Effector CD8-positive, alpha-beta T cell (primary cell): ENCODE measurements around the gene SLC39A6.
"Not testable (repeated sequence)": the region's sequence is repeated elsewhere in the genome, so short reads cannot be mapped to it uniquely, and the experiment has no call there.

Experiments used
- DNase-seq: peaks from one replicate; lab custom pipeline; 2025; lab: John Stamatoyannopoulos, UW

SLC39A6 gene

DNA sequence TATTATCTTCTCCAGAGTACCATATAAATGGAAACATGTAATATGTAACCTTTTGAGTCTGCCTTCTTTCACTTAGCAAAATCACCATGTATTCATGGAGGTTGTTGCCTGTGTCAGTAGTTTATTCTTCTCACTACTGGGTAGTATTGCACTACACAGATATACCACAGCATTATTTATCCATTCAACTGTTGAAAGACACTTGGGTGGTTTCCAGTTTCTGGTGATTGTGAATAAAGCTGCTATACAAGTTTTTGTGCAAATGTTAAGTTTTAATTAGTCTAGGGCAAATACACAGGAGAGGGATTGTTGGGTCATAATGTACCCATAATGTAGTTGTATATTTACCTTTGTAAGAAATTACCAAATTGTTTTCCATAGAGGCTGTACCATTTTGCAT, 32.2 kb downstream of the SLC39A6 start:
- no peak for DNase-seq

DNA sequence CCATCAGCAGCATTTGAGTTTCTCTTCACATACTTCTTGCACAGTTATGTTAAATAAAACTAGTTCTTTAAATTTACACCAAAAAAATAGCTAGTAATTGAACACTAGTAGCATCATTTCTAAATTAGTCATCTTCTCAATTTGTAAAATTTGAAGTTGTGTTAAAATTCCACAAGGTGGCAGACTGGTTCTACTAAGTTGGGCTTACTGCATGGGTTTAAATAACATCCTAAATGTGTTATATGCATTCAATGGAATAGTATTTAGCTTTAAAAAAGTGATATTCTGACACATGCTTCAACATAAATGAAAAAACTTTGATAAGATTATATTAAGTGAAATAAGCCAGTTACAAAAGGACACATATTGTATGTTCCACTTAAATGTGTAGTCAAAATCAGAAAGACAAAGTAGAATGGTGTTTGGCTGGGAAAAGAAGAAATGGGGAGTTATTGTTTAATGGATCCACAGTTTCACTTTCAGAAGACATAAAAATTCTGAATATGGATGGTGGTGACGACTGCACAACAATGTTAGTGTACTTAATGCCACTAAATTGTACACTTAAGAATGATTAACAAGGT, 33.1 kb downstream of the SLC39A6 start:
- DNase-seq: no peak

DNA sequence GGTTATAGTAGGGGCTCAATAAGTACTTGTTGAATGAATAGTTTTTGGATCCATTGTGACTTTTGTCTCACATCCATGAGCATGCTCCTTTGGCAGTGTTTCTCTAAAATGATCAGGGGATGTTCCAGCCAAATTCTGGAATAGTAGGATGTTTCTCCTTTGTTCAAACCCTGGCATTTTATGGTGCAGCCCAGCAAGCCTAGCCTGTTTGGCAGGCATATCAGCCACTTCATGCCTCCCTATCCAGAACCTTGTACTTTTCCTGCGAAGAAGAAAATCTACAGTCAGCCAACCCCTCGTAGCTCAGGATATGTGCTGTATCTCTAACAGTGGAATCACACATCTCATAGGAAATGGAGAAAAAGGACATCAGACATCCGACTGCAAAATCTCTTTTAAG, 34.7 kb downstream of the SLC39A6 start:
- no peak for DNase-seq

DNA sequence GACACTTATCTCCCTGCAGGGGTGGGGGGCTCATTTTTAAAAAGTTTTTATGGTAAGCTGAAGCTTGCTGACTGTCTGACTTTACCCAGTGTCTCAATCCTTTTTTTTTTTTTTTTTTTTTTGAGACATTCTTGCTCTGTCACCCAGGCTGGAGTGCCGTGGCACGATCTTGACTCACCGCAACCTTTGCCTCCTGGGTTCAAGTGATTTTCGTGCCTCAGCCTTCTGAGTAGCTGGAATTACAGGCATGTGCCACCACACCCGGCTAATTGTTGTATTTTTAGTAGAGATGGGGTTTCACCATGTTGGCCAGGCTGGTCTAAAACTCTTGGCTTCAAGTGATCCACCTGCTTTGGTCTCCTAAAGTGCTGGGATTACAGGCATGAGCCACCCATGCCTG, 37.0 kb downstream of the SLC39A6 start:
- DNase-seq: not testable (repeated sequence)

DNA sequence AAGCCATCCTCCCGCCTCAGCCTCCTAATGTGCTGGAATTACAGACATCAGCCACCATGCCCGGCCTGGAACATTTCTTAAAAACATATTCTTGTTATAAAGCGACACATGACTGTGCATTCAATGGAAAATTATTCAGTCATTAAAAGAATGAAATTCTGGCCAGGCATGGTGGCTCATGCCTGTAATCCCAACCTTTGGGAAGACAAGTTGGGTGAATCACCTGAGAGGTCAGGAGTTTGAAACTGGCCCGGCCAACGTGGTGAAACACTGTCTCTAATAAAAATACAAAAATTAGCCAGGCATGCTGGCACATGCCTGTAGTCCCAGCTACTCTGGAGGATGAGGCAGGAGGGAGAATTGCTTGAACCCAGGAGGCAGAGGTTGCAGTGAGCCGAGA, 40.1 kb downstream of the SLC39A6 start:
- DNase-seq: no peak

DNA sequence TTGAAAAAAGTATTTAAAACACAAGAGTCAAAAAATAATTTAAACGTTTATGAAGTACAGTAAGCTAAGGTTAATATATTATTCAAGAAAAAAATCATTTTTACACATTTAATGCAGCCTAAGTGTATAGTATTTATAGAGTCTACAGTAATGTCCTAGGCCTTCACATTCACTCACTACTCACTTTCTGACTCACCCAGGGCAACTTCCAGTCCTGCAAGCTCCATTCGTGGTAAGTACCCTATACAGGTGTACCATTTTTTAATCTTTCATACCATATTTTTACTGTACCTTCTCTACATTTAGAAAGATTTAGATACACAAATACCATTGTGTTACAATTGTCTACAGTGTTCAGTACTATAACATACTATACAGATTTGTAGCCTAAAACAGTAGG, 40.9 kb downstream of the SLC39A6 start:
- DNase-seq: no peak

DNA sequence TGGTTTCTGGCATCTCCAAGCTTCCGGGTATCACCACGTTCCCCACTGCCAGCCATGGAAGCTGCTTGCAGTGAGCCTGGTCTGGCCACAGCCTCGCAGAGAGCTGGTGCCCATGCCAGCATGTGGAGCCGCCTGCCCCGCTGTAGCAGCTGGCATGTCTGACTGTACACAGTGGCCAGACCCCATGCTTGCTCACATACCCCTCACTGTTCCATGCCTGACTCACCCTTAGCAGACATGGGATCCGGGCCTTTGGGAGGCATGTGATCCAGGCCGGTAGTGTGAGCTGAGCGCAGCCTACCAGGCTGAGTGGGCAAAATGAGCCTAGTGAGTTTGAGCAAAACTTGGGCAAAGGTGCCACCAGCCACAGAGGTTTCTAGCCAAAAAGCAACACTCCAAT, 43.0 kb downstream of the SLC39A6 start:
- no peak for DNase-seq

DNA sequence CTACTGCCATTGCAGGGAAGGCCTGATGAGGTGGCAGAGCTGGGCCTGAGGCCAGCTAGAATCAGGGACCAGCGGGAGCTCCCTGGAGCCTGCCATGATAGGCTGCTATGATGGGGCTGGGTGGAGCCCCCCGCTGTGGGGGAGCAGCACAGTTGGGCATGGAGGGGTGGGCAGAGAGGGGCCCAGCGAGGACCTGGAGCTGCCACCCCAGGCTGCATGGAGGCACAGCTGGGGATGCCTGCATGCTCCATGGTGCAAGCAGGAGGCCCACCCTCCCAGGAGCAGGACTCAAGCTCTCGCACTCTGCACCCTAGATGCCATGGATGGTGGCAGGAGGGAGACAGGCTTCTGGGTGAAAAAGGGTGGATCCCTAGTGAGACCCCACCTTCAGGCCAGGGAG, 43.9 kb downstream of the SLC39A6 start:
- no peak for DNase-seq

DNA sequence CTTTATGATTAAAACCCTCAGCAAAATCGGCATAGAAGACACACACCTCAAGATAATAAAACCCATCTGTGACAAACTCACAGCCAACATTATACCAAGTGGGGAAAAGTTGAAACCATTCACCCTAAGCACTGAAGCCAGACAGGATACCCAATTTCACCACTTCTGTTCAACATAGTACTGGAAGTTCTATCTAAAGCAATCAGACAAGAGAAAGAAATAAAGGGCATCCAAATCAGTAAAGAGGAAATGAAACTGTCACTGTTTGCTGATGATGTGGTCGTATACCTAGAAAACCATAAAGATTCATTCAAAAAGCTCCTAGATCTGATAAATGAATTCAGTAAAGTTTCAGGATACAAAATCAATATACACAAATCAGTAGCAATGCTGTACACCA, 45.4 kb downstream of the SLC39A6 start:
- DNase-seq: no peak

DNA sequence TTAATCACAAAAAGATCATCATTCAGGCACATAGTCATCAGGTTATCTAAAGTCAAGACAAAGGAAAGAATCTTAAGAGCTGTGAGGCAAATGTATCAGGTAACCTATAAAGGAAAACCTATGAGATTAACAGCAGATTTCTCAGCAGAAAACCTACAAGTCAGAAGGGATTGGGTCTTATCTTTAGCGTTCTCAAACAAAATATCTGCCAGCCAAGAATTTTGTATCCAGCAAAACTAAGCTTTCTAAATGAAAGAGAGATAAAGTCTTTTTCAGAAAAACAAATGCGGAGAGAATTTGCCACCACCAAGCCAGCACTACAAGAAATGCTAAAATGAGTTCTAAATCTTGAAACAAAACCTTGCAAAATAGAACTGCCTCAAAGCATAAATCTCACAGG, 48.0 kb downstream of the SLC39A6 start:
- not testable (repeated sequence) for DNase-seq

DNA sequence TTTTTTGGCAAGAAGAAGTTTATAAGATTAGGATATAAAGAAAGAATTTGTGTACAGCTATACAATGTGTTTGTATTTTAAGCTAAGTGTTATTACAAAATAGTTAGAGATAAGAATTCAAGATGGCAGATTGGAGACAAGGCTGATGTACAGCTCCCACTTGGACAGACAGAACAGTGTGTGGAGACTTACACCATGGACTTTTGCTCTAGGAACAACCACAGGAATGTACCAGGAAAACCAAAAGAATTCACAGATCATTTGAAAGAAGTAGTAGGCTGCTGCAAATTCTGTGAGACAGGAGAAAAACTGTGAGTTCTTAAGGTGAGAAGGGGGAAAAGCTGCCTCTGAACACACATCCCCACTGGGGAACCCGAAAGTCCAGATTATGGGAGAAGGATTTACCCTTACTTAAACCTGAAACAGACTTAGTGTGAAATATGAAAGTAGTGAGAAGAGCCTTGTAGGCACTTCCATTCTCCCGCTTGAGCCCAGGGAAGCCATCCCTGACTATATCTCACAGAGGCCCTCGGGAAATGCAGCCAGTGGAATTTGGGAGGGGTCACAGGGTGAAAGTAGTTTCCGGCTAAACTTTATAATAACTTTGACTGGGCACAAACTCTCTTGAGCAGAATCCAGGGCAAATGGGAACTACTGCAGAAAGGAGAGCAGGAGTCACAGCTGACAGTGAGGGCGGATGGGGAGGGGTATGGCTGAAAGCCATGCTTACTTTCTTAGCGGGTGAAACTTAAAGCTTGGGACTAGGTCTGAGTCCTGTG, 50.2 kb downstream of the SLC39A6 start:
- no peak for DNase-seq

DNA sequence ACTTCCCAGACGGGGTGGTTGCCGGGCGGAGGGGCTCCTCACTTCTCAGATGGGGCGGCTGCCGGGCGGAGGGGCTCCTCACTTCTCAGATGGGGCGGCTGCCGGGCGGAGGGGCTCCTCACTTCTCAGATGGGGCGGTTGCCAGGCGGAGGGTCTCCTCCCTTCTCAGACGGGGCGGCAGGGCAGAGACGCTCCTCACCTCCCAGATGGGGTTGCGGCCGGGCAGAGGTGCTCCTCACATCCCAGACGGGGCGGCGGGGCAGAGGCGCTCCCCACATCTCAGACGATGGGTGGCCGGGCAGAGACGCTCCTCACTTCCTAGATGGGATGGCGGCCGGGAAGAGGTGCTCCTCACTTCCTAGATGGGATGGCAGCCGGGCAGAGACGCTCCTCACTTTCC, 51.4 kb downstream of the SLC39A6 start:
- not testable (repeated sequence) for DNase-seq

DNA sequence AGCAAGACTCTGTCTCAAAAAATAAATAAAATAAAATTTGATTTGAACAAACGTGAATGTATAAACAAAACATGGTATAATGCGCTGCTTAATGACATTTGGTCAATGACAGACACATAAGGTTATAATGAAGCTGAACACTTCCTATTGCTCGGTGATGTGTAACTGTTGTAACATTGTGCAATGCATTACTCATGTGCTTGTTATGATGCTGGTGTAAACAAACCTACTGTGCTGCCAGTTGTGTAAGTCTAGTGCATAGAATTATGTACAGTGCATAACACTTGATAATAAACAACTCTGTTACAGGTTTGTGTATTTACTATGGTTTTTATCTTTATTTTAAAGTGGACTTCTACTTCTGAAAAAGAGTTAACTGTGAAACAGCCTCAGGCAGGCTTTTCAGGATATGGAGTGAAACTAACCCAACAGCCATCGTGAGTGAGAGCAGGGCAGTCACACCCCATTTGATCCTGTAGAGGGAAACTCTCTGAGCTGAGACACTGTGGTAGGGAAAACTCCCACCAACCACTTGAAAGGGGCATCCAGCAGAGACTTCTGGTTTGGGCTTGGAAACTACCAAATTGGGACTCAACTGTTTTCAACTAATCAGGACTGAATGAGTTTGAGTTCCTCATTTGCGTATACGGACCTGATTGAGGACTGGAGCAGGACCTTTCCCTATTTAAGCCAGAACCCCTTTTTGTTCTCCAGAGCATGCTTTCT, 53.1 kb downstream of the SLC39A6 start:
- DNase-seq: no peak

DNA sequence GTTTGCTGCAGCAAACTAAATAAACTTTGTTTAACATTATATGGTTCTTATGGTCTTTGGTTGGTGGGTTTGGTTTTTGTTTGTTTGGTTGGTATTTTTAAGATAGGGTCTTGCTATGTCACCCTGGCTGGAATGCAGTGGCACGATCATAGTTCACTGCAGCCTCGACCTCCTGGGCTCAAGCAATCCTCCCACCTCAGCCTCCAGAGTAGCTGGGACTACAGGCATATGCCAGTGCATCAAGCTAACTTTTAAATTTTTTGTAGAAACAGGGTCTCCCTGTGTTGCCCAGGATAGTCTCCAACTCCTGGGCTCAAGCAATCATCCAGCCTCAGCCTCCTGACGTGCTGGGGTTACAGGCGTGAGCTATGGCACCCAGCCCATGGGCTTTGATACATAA, 54.7 kb downstream of the SLC39A6 start:
- no peak for DNase-seq

DNA sequence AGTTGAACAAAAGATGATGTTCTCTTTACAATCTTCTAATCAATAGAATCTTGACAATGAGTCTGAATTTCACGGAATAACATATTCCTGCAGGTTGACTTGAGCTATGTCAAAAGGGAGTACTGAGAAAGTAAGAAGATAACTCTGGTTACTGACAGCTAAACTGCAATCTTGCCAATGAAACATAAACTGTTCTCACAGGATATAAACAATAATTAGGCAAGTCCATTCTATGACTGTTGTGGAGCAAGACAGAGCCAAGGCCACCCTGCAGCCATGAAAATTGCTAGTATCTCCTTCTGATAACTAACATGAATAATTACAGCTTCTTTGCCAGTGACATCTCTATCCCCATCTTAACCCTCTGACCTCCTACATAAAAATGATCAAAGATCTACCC, 55.5 kb downstream of the SLC39A6 start:
- no peak for DNase-seq

DNA sequence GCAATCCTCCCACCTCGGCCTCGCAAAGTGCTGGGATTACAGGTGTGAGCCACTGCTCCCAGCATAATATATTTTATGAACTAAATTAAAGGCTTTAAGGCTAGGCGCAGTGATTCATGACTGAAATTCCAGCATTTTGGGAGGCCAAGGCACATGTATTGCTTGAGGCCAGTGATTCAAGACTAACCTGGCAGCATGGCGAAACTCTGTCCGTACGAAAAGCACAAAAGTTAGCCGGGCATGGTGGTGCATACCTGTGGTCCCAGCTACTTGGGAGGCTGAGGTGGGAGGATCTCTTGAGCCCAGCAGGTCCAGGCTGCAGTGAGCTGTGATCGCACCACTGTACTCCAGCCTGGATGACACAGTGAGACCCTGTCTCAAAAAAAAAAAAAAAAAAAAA, 56.7 kb downstream of the SLC39A6 start:
- DNase-seq: not testable (repeated sequence)

DNA sequence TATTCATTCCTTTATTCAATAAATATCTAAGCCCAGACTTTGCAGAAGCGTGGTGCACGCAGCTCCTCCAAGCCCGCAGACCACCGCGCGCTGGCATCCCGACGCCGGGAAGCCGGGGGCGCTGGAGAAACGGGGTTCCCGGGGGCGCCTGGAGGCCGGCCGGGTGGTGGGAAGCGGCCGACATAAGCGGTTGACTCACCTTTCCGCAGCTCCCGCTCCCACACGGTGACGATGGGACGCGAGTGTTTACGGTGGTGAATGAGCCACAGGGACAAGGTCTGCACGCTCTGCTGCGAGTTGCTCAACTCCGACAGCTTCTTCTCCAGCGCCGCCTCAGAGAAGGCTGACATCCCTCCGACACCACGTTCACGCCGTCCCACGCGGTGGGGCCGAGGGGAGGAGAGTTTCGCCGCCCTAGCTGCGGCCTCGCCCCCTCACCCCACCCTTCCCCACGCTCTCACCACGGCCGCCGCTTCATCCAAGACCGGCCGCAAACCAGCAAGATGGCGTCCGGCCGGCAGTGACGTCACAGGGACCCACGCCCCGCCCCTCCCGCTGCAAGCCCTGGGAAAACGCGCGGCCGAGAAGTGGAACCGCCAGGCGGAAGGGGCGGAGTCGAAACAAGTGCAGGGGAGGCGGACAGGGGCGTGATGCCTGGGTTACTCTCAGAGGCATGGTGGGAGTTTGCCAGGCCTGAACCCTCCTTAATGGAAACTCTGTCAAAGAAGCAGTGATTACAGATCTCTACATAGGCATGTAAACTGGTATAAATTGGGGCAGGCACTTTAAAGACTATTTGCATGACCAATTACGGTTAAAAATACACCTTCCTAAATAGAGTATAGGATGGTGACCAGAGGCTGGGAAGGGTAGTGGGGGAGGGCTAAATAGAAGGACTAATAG, 61.8 kb downstream of the SLC39A6 start, which contains the start of gene RPRD1A:
Gene RPRD1A, minus strand, starts transcription at position 505 of the 903 bp plus-strand sequence. Its CDS starts 155 bp downstream, at position 350.
- DNase-seq: peak; percentile 90

DNA sequence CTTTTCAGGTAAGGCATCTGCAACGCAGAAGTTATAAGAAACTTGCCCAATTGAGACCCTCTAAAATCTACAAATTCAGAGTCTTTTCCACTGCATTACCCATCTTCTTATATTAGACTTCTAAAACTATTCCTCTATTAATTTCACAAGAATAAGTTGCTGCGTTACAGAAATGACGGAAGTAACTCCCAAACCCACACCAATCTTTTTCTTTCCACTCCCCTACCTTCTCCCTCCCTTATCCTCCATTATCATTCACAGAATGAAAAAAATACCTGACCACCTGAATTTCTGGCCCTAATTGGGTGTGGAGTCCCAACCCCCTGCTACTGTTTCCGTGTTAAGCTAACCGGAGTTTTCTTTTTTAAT, 62.5 kb downstream of the SLC39A6 start:
- no peak for DNase-seq

DNA sequence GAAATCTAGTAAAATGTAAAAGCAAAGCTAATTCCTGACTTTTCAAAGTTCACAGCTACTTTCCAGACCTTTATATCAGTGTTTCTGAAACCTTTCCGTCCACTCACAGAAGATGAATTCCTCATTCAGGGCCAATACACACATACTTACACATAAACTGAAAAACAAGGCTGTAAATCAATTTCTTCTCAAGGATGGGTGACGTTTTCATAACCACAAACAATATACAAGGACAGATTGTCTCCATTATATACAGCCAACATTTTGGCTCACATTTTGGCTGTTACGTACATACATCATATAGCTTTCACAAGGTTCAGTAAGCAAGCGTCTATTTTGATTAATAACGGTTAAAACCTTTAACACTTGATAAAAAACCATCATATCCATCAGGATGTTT, 63.1 kb downstream of the SLC39A6 start:
- no peak for DNase-seq

DNA sequence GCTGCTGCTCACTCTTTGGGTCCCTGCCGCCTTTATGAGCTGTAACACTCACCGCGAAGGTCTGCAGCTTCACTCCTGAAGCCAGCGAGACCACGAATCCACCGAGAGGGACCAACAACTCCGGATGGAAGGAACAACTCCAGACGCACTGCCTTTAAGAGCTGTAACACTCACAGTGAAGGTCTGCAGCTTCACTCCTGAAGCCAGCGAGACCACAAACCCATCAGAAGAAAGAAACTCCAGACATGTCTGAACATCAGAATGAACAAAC, 64.4 kb downstream of the SLC39A6 start:
- not testable (repeated sequence) for DNase-seq

DNA sequence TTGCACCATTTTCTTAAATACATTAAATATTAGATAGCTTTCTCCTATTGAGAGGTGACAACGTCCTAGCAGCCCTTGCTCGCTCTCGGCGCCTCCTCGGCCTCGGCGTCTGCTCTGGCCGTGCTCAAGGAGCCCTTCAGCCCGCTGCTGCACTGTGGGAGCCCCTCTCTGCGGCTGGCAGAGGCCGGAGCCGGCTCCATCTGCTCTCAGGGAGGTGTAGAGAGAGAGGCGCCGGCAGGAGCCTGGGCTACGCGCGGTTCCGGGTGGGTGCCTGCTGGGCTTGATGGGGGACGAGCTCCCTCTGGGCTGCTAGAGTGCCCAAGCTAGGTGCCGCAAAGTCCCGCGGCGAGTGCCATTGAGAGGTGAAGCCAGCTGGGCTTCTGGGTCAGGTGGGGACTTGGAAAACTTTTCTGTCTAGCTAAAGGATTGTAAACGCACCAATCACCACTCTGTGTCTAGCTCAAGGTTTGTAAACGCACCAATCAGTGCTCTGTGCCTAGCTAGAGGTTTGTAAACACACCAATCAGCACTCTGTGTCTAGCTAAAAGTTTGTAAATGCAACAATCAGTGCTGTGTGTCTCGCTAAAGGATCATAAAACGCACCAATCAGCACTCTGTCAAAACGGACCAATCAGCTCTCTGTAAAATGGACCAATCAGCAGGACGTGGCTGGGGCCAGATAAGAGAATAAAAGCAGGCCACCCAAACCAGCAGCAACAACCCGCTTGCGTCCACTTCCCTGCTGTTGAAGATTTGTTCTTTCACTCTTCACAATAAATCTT, 64.9 kb downstream of the SLC39A6 start:
- no peak for DNase-seq

DNA sequence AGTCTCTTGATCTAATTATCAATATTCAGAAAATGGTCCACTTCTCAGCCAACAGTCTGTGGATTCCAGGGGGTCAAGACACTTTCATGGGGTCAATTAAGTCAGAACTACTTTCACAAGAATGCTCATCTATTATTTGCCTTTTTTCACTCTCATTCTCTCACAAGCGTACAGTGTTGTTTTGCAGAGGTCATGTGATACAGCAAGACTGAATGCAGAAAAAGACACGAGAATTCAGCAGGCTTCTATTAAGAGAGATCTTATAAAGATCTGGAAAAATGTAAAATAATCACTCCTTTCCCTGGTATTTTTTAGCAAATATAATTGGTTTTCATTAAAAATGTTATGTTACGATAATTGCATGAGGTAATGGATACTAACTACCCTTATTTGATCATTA, 70.5 kb downstream of the SLC39A6 start:
- DNase-seq: no peak
